Endothelial cell (in vitro differentiated cells): ENCODE measurements around the gene VAMP8. TPM values are rescaled to one million over a fixed set of nuclear protein-coding genes. Genes with fewer than 3 reads are reported as not detected.

Experiments
- DNase-seq: peaks from one replicate; pipeline ENCODE4 v3.0.0; 2021; ENCODE audit warnings: low spot score
- H3K27ac Mint-ChIP-seq: one replicate; pipeline ENCODE4 v1.8.0; 2021; ENCODE audit warnings: mixed read lengths, inconsistent platforms; ENCODE audit not compliant: unreplicated experiment
- H3K27me3 Mint-ChIP-seq: one replicate; pipeline ENCODE4 v1.8.0; 2021; ENCODE audit warnings: mild to moderate bottlenecking, moderate library complexity, mixed read lengths, inconsistent platforms; ENCODE audit not compliant: unreplicated experiment
- H3K36me3 Mint-ChIP-seq: one replicate; pipeline ENCODE4 v1.8.0; 2021; ENCODE audit warnings: mild to moderate bottlenecking, low read depth, mixed read lengths, inconsistent platforms; ENCODE audit not compliant: unreplicated experiment
- H3K4me1 Mint-ChIP-seq: one replicate; pipeline ENCODE4 v1.8.0; 2021; ENCODE audit warnings: mild to moderate bottlenecking, mixed read lengths, inconsistent platforms; ENCODE audit not compliant: unreplicated experiment
- H3K4me3 Mint-ChIP-seq: one replicate; pipeline ENCODE4 v1.8.0; 2021; ENCODE audit warnings: mild to moderate bottlenecking, mixed read lengths, inconsistent platforms; ENCODE audit not compliant: unreplicated experiment
- H3K9me3 Mint-ChIP-seq: one replicate; pipeline ENCODE4 v1.8.0; 2021; ENCODE audit warnings: mixed read lengths, inconsistent platforms; ENCODE audit not compliant: unreplicated experiment
- total RNA-seq: library from RNA; stranded (reverse); fragmentation: NEBNext Ultra II Directional; extraction: Animal tissue kit (Norgen Biotek cat#: 25700); gene quantifications from one replicate; pipeline ENCODE4 v1.2.1, GENCODE V29; 2021; ENCODE audit not compliant: unreplicated experiment
- TF ChIP-seq, protein P1 (sequence below): fragments of 200-600 bp; sonication (generic); IDR thresholded peaks from one replicate; pipeline ENCODE4 v1.5.0; 2021; ENCODE audit warnings: antibody characterized with exemption; ENCODE audit not compliant: unreplicated experiment

Gene VAMP8
- total RNA-seq, 1 donor from 2014 or later = 225 TPM

- Mint-ChIP-seq H3K27me3 (peaks cover 4% of the 10 kb centered on the region), H3K4me3 (no peak overlapping the region), H3K4me1 (peaks cover 67% of the 10 kb centered on the region), H3K9me3 (no peaks in the 10 kb centered on the region), H3K36me3 (peaks cover 56% of the 10 kb centered on the region), H3K27ac (peak overlapping the region; percentile 88)
- no peak for DNase-seq
- TF ChIP-seq, protein P1, sequence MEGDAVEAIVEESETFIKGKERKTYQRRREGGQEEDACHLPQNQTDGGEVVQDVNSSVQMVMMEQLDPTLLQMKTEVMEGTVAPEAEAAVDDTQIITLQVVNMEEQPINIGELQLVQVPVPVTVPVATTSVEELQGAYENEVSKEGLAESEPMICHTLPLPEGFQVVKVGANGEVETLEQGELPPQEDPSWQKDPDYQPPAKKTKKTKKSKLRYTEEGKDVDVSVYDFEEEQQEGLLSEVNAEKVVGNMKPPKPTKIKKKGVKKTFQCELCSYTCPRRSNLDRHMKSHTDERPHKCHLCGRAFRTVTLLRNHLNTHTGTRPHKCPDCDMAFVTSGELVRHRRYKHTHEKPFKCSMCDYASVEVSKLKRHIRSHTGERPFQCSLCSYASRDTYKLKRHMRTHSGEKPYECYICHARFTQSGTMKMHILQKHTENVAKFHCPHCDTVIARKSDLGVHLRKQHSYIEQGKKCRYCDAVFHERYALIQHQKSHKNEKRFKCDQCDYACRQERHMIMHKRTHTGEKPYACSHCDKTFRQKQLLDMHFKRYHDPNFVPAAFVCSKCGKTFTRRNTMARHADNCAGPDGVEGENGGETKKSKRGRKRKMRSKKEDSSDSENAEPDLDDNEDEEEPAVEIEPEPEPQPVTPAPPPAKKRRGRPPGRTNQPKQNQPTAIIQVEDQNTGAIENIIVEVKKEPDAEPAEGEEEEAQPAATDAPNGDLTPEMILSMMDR = no peak
These were observed 26.9 kb upstream of the VAMP8 start for GRCh38 chr2:85550486-85550885.

- H3K9me3 Mint-ChIP-seq = no peaks in the 10 kb centered on the region
- TF ChIP-seq, protein P1 = peak; percentile 83
- H3K36me3 Mint-ChIP-seq = peaks cover 53% of the 10 kb centered on the region
- peaks cover 72% of the 10 kb centered on the region for H3K4me1 Mint-ChIP-seq
- H3K27me3 Mint-ChIP-seq = peaks cover 4% of the 10 kb centered on the region
- H3K4me3 Mint-ChIP-seq = peak overlapping the region; percentile 47
- peak overlapping the region; percentile 98 for H3K27ac Mint-ChIP-seq
- peak; percentile 85 for DNase-seq
These were observed 25.4 kb upstream of the VAMP8 start for GRCh38 chr2:85551698-85552678.

DNA sequence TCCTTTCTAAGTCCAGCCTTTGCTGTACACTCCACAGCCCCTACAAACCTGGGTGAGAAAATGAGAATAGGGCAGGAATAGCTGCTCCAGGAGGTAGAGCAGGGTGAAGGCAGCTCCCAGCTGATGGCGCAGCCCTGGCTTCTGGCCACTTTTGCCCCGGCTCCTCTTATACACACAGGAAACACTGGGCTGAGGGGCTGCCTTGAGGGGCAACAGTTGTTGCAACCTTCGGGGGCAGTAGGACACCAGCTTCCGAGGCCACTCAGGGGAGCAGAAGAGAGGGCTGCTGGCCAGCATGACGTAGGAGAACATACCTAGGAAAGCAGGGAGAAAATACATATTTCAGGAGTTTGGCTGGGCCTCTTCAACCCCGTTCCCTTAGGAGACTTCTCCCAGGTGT is 24.2 kb upstream of the VAMP8 start:
- H3K4me1 Mint-ChIP-seq = peaks cover 65% of the 10 kb centered on the region
- peaks cover 8% of the 10 kb centered on the region for H3K27me3 Mint-ChIP-seq

DNA sequence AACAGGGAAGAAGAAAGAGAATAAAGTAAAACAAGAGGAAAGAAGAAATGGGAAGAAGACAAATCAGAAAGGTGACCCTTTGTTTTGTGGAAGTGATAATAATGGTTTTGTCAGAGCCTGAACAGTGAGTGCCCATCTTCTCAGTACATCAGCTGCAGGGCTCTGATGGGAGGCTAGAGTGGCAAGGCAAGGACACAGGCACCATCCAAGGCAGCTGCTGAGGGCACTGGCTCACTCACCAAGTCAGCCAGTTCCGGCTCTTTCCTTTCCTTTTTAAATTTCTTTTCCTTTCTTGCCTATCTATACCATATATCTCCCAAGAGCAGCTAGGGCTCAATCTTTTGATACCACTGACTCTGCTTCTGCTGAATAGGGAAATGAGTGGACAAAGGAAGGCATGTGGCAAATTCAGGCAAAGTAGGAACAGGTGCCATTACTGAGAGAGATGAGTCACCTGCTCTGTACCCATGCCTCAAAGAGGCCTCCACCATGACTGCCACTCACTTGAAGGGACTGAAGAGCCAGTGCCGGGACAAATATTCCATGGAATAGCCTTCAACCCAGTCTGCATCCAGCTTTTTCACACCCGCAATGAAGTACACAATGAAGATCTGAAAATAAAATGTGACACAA is 22.3 kb upstream of the VAMP8 start:
- Mint-ChIP-seq H3K36me3 (peaks cover 40% of the 10 kb centered on the region), H3K4me3 (peak overlapping the region; percentile 29), H3K27me3 (peaks cover 8% of the 10 kb centered on the region), H3K9me3 (no peaks in the 10 kb centered on the region), H3K4me1 (peaks cover 69% of the 10 kb centered on the region), H3K27ac (peak overlapping the region; percentile 68)
- DNase-seq = no peak
- TF ChIP-seq, protein P1 = no peak

More for the DNA sequence above, 24.2 kb upstream of the VAMP8 start:
- Mint-ChIP-seq H3K27ac (peak overlapping the region; percentile 98), H3K9me3 (no peaks in the 10 kb centered on the region), H3K36me3 (peaks cover 46% of the 10 kb centered on the region), H3K4me3 (peak overlapping the region; percentile 24)
- TF ChIP-seq, protein P1 = no peak
- DNase-seq = no peak

DNA sequence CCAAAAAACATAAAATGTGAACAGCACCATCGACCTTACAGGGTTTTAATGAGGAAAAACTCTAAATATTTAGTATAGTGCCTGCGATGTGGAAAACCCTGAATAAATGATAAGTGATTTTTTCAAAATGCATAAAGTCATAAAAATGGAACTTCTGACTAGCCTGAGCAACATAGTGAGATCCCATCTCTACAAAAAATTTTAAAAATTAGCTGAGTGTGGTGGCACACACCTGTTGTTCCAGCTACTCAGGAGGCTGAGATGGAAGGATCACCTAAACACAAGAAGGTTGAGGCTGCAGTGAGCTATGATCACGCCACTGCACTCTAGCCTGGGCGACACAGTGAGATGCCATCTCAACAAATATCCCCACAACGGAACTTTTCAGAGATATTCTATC is 20.3 kb upstream of the VAMP8 start:
- H3K9me3 Mint-ChIP-seq = no peaks in the 10 kb centered on the region
- DNase-seq = no peak
- peaks cover 61% of the 10 kb centered on the region for H3K4me1 Mint-ChIP-seq
- peaks cover 28% of the 10 kb centered on the region for H3K36me3 Mint-ChIP-seq
- no peak overlapping the region for H3K4me3 Mint-ChIP-seq
- H3K27me3 Mint-ChIP-seq = peaks cover 7% of the 10 kb centered on the region
- no peak overlapping the region for H3K27ac Mint-ChIP-seq
- TF ChIP-seq, protein P1 = no peak
